Upper lobe of right lung (tissue), 1 donor: ENCODE data around the gene CDH23. TPM values are rescaled to one million over a fixed set of nuclear protein-coding genes. Genes with fewer than 3 reads are reported as not detected.

Experiments
- ATAC-seq: fragments of 200-7000 bp; cut with Tn5 transposase; one replicate; pipeline ENCODE4 v1.9.1; 2020; ENCODE audit warnings: mild to moderate bottlenecking, moderate library complexity
- DNase-seq: peaks from one replicate; pipeline ENCODE4 v3.0.0-alpha.2; 2020
- H3K27ac ChIP-seq: fragments of 200-600 bp; one replicate; pipeline ENCODE4 v1.8.0; 2022
- H3K27me3 ChIP-seq: fragments of 200-600 bp; one replicate; pipeline ENCODE4 v1.8.0; 2022; ENCODE audit warnings: mild to moderate bottlenecking
- H3K36me3 ChIP-seq: fragments of 200-600 bp; one replicate; pipeline ENCODE4 v1.8.0; 2022
- H3K4me1 ChIP-seq: fragments of 200-600 bp; one replicate; pipeline ENCODE4 v1.8.0; 2022
- H3K4me3 ChIP-seq: fragments of 200-600 bp; one replicate; pipeline ENCODE4 v1.8.0; 2022; ENCODE audit warnings: mild to moderate bottlenecking
- H3K9me3 ChIP-seq: fragments of 200-600 bp; one replicate; pipeline ENCODE4 v1.8.0; 2022
- intact Hi-C: fragments of 100-400 bp; cut with DNase I; formaldehyde crosslinking; loops from one replicate; pipeline ENCODE4 v1.11.0; 2022
- total RNA-seq: library from RNA; stranded (reverse); fragmentation: NEBNext Ultra II Directional; extraction: Animal tissue kit (Norgen Biotek cat#: 25700); gene quantifications from one replicate; pipeline ENCODE4 v1.2.1, GENCODE V29; 2021
- TF ChIP-seq, protein P1 (sequence below): fragments of 200-600 bp; IDR thresholded peaks from one replicate; pipeline ENCODE4 v1.8.0; 2022; ENCODE audit warnings: antibody characterized with exemption
- donor health status: DM: no; HTN: yes; CAD: no; lungs with severe emphysema.

Gene CDH23
- total RNA-seq, 1 donor from 2014 or later: 10.9 TPM

DNA sequence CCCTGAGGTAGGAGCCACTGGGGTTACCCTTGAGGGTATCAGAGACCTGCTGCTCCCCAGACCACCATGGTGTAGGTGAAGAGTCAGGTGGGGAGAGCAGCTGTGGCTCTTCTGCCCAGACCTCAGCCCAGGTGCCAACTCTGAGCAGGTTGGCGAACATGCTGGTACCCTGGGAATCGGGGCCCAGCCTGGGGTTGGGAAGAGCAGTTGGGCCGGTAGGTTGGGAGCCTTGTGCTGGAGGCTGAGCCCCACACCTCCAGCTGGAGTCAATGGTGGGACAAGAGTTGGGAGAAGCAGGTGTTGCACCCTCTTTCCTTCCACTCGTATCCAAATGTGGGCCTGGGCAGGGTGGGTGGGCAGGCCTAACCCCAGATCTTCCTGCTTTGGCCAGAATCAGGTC, 114.5 kb downstream of the CDH23 start:
- Histone ChIP-seq H3K27me3 (no peaks in the 10 kb centered on the region), H3K9me3 (no peaks in the 10 kb centered on the region), H3K27ac (no peak overlapping the region), H3K36me3 (no peaks in the 10 kb centered on the region), H3K4me3 (no peak overlapping the region), H3K4me1 (no peaks in the 10 kb centered on the region)
- ATAC-seq: no peak
- no peak for DNase-seq
- intact Hi-C loops: no loop called here
- TF ChIP-seq, protein P1, sequence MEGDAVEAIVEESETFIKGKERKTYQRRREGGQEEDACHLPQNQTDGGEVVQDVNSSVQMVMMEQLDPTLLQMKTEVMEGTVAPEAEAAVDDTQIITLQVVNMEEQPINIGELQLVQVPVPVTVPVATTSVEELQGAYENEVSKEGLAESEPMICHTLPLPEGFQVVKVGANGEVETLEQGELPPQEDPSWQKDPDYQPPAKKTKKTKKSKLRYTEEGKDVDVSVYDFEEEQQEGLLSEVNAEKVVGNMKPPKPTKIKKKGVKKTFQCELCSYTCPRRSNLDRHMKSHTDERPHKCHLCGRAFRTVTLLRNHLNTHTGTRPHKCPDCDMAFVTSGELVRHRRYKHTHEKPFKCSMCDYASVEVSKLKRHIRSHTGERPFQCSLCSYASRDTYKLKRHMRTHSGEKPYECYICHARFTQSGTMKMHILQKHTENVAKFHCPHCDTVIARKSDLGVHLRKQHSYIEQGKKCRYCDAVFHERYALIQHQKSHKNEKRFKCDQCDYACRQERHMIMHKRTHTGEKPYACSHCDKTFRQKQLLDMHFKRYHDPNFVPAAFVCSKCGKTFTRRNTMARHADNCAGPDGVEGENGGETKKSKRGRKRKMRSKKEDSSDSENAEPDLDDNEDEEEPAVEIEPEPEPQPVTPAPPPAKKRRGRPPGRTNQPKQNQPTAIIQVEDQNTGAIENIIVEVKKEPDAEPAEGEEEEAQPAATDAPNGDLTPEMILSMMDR: no peak

DNA sequence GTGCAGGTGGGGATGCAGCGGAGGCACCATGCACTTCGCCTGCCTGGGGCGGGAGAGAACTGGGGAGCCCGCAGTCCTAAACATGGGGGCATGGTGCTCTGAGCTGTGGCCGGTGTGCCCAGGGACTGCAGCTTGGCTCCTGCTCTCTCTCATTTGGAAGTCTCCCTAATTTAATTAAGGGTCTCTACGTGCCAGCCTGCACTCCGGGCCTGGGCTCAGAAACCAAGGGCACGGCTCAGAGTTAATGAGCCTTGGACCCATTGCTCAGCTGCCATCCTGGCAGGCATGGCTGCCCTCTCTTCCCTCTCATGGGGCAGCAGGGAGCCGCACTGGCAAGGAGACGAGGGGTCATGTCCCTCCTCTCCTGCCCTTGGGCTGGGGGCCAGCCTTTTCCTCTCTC, 115.6 kb downstream of the CDH23 start:
- Histone ChIP-seq H3K4me3 (no peak overlapping the region), H3K27me3 (no peaks in the 10 kb centered on the region), H3K9me3 (no peaks in the 10 kb centered on the region), H3K4me1 (no peaks in the 10 kb centered on the region), H3K27ac (no peak overlapping the region), H3K36me3 (no peaks in the 10 kb centered on the region)
- ATAC-seq (no peak), DNase-seq (no peak)
- TF ChIP-seq, protein P1: no peak
- intact Hi-C loops: no loop called here

DNA sequence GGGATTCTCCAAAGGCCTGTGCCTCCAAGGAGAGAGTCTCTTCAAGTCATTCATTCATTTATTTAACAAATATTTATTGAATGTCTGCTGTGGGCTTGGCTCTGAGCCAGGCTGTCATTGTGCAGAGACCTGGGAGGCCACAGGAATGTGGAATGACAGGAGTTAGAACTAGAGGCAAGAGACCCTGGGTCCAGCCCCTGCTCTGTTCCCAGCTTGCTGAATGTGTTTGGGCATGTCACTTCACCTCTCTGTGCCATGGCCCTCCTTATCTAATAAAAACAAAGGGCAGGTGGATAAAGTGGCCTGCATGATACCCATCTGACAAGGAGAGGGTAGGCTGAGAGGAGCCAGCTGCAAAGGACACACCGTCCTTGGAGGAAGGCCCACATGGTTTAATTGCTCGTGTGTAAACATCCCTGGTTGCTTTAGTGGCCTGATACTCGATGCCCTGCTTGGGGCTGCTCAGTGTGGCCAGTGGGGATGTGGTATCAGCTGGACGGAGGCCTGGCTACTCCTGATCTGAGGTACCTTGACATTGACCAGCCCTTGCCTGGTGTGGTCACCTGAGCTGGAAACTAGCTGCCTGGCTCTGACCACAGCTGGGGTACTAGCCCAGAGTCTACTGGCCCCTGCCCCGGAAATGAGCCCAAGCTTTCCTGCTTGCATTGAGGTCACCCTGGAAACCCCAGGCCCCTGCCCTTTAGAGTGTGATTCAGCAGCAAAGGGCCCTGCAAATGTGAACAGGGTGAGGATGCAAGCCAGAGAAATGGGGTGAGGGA, 116.2 kb downstream of the CDH23 start:
- Histone ChIP-seq H3K4me1 (no peaks in the 10 kb centered on the region), H3K27ac (no peak overlapping the region), H3K9me3 (no peaks in the 10 kb centered on the region), H3K36me3 (no peaks in the 10 kb centered on the region), H3K27me3 (no peaks in the 10 kb centered on the region), H3K4me3 (no peak overlapping the region)
- intact Hi-C loops: no loop called here
- DNase-seq (peak; percentile 72), ATAC-seq (peak; percentile 67)
- TF ChIP-seq, protein P1: no peak

DNA sequence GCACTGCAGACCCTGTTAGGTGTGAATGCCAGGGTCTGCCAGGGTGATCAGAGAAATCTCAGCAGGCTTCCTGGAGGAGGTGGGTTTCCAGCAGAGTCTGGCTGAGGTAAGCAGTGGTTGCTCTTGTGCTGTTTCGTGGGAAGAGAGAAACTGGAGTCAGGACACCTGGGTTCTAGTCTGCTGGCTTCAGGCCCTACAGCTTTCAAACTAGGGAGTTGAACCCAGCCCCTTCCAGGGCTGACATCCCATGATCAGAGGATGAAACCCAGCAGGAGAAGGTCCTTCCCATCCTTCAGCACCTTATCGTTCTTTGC, 116.8 kb downstream of the CDH23 start:
- H3K27me3 ChIP-seq: no peaks in the 10 kb centered on the region
- H3K36me3 ChIP-seq: no peaks in the 10 kb centered on the region
- intact Hi-C loops: no loop called here
- H3K9me3 ChIP-seq: no peaks in the 10 kb centered on the region
- no peaks in the 10 kb centered on the region for H3K4me1 ChIP-seq
- TF ChIP-seq, protein P1: no peak
- H3K27ac ChIP-seq: no peak overlapping the region
- H3K4me3 ChIP-seq: no peak overlapping the region
- DNase-seq: no peak
- ATAC-seq: no peak

DNA sequence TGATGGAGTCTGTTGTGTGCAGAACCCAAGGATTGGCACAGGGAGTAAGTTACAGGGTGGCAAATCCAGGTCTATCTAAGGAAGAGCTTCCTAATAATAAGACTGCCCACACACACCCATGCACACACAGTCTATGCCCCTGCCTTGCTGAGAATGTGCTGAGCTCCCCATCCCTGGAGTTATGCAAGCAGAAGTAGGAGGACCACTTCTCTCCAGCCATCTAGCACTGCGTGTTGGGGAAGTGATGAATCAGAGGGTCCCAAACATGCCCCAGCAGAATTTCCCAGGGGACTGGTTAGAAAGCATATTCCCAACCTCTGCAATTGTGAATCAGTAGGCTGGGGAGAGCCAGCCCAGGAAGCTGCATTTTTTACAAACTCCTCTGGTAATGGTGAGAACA, 117.2 kb downstream of the CDH23 start:
- Histone ChIP-seq H3K4me3 (no peak overlapping the region), H3K9me3 (no peaks in the 10 kb centered on the region), H3K4me1 (no peaks in the 10 kb centered on the region), H3K27me3 (no peaks in the 10 kb centered on the region), H3K27ac (no peak overlapping the region), H3K36me3 (no peaks in the 10 kb centered on the region)
- no peak for DNase-seq
- TF ChIP-seq, protein P1: no peak
- no peak for ATAC-seq
- intact Hi-C loops: no loop called here
